ENCODE results near the gene CAMK2D. TPM values are rescaled to one million over a fixed set of nuclear protein-coding genes. Genes with fewer than 3 reads are reported as not detected.

The CAMK2D gene
- polyA plus RNA-seq, 3 donors = 10.4 to 30.6 (median 19.6) TPM

DNA sequence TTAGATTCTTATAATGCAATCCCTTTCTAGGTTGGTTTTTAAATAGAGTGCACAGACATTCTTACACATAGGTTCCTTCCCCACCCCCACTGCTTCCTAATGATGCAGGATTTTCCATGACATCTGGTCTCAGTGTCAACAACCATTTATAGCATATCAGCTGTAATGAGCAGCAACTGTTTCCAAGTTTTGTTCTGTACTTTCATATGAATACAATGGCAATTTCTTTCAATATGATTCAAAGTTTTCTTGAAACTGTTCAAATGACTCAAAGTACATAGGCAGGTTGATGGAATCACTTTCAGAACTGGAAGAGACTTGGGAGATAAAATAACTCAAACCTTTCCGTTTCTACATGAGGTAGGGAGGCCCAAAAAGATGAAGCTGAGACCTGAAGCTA lies 220.7 kb downstream of the CAMK2D start:
- H3K36me3 Mint-ChIP-seq = peaks cover 0 to 4% of the 10 kb centered on the region in 2 donors
- Histone ChIP-seq H3K27ac (ENCODE audit: low read depth in 1 of 2, low read length in 2 of 2) (no peak overlapping the region), H3K4me3 (replicated peaks in 1 of 3; ENCODE audit: low read depth in 2 of 3, low read length in 3 of 3) (no peak overlapping the region), H3K27me3 (ENCODE audit: control insufficient read depth in 2 of 2, insufficient read depth in 2 of 2, low read length in 2 of 2) (no peaks in the 10 kb centered on the region), H3K9me3 (replicated peaks in 1 of 2; ENCODE audit: control insufficient read depth in 1 of 2, insufficient read depth in 1 of 2, low read length in 2 of 2) (no peaks in the 10 kb centered on the region), H3K36me3 (replicated peaks in 1 of 2; ENCODE audit: control insufficient read depth in 1 of 2, insufficient read depth in 2 of 2, low read length in 2 of 2) (no peaks in the 10 kb centered on the region), H3K4me2 (replicated peaks; ENCODE audit: extremely low read depth, low read length, poor library complexity, severe bottlenecking) (no peak overlapping the region), H3K79me2 (ENCODE audit: insufficient read depth, low read length) (no peaks in the 10 kb centered on the region), H2AFZ (ENCODE audit: insufficient read depth, low read depth, low read length, poor library complexity, severe bottlenecking) (no peak overlapping the region), H3K4me1 (ENCODE audit: control insufficient read depth in 1 of 2, insufficient read depth in 2 of 2, low read length in 2 of 2) (no peaks in the 10 kb centered on the region), H4K20me1 (ENCODE audit: insufficient read depth, low read length) (no peaks in the 10 kb centered on the region), H3K9ac (ENCODE audit: insufficient read depth, low read length, poor library complexity, severe bottlenecking) (no peak overlapping the region)
- WGBS (ENCODE audit: insufficient coverage) = no CpG with 5 or more reads among the region's 1 CpG
- no peak overlapping the region for H3K4me3 Mint-ChIP-seq
- TF ChIP-seq, protein P1, sequence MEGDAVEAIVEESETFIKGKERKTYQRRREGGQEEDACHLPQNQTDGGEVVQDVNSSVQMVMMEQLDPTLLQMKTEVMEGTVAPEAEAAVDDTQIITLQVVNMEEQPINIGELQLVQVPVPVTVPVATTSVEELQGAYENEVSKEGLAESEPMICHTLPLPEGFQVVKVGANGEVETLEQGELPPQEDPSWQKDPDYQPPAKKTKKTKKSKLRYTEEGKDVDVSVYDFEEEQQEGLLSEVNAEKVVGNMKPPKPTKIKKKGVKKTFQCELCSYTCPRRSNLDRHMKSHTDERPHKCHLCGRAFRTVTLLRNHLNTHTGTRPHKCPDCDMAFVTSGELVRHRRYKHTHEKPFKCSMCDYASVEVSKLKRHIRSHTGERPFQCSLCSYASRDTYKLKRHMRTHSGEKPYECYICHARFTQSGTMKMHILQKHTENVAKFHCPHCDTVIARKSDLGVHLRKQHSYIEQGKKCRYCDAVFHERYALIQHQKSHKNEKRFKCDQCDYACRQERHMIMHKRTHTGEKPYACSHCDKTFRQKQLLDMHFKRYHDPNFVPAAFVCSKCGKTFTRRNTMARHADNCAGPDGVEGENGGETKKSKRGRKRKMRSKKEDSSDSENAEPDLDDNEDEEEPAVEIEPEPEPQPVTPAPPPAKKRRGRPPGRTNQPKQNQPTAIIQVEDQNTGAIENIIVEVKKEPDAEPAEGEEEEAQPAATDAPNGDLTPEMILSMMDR (IDR thresholded peaks at IDR 0.05) = no peak
- no peaks in the 10 kb centered on the region for H3K9me3 Mint-ChIP-seq
- H3K4me1 Mint-ChIP-seq = no peaks in the 10 kb centered on the region
- no peak overlapping the region for H3K27ac Mint-ChIP-seq
- peaks cover under 1 to 2% (median 1%) of the 10 kb centered on the region in 3 donors for H3K27me3 Mint-ChIP-seq (ENCODE audit: low read depth in 3 of 3)
- intact Hi-C loops (cut with micrococcal nuclease) = no loop called here
- no peak for DNase-seq

DNA sequence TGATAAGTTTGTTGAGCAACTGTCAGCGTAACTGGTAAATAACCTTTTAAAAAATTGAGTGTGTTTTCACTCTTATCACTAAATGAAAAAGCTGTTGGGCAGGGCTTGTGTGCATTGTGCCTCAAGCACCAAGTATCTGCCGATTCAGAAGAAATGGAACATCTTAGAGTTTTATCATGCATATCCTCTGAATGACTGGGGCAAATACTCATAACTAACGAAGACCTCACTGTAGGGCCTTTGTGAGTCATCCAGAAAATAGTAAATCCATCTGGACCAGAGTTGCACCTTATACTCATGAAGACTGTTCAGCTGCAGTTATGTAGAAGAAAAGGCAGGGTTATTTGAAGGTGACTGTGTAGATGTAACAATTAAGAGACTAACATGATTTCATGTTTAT lies 222.1 kb downstream of the CAMK2D start:
- no peak overlapping the region for H3K9ac ChIP-seq (ENCODE audit: insufficient read depth, low read length, poor library complexity, severe bottlenecking)
- H2AFZ ChIP-seq (ENCODE audit: insufficient read depth, low read depth, low read length, poor library complexity, severe bottlenecking) = no peak overlapping the region
- H3K36me3 ChIP-seq (replicated peaks in 1 of 2; ENCODE audit: control insufficient read depth in 1 of 2, insufficient read depth in 2 of 2, low read length in 2 of 2) = no peaks in the 10 kb centered on the region
- H3K4me3 Mint-ChIP-seq = no peak overlapping the region
- TF ChIP-seq, protein P1 (IDR thresholded peaks at IDR 0.05) = no peak
- H3K27ac Mint-ChIP-seq = no peak overlapping the region
- H4K20me1 ChIP-seq (ENCODE audit: insufficient read depth, low read length) = no peaks in the 10 kb centered on the region
- DNase-seq = no peak
- no peaks in the 10 kb centered on the region for H3K27me3 ChIP-seq (ENCODE audit: control insufficient read depth in 2 of 2, insufficient read depth in 2 of 2, low read length in 2 of 2)
- 63% methylated on average over 2 of the region's 3 CpGs for WGBS (ENCODE audit: insufficient coverage)
- H3K4me2 ChIP-seq (replicated peaks; ENCODE audit: extremely low read depth, low read length, poor library complexity, severe bottlenecking) = no peak overlapping the region
- H3K9me3 ChIP-seq (replicated peaks in 1 of 2; ENCODE audit: control insufficient read depth in 1 of 2, insufficient read depth in 1 of 2, low read length in 2 of 2) = no peaks in the 10 kb centered on the region
- H3K27me3 Mint-ChIP-seq (ENCODE audit: low read depth in 3 of 3) = peaks cover 0 to 3% (median 1%) of the 10 kb centered on the region in 3 donors
- no peaks in the 10 kb centered on the region for H3K4me1 ChIP-seq (ENCODE audit: control insufficient read depth in 1 of 2, insufficient read depth in 2 of 2, low read length in 2 of 2)
- H3K4me3 ChIP-seq (replicated peaks in 1 of 3; ENCODE audit: low read depth in 2 of 3, low read length in 3 of 3) = no peak overlapping the region
- no peaks in the 10 kb centered on the region for H3K4me1 Mint-ChIP-seq
- no peaks in the 10 kb centered on the region for H3K9me3 Mint-ChIP-seq
- H3K79me2 ChIP-seq (ENCODE audit: insufficient read depth, low read length) = no peaks in the 10 kb centered on the region
- no peak overlapping the region for H3K27ac ChIP-seq (ENCODE audit: low read depth in 1 of 2, low read length in 2 of 2)
- intact Hi-C loops (cut with micrococcal nuclease) = no loop called here
- peaks cover 0 to 2% of the 10 kb centered on the region in 2 donors for H3K36me3 Mint-ChIP-seq

All from CD14-positive monocyte (primary cell).